ENCODE data around the gene SLC18A3. TPM values are rescaled to one million over a fixed set of nuclear protein-coding genes. Genes with fewer than 3 reads are reported as not detected.

SLC18A3 gene
- total and polyA plus RNA-seq, 3 donors from 2014 or later: not detected

GRCh38 chr10:49600046-49600445, 10.1 kb upstream of the SLC18A3 start:
- TF ChIP-seq POLR2A (IDR thresholded peaks at IDR 0.05): no peak
- no peak for TF ChIP-seq CTCF (IDR thresholded peaks at IDR 0.05)
- WGBS, 2 donors: 87% methylated on average over 8 of the region's 8 CpGs; no CpG with 5 or more reads in 1 of the 2 donors
- H3K27me3 ChIP-seq: no peaks in the 10 kb centered on the region
- H3K9me3 ChIP-seq: no peaks in the 10 kb centered on the region
- intact Hi-C loops (cut with DNase I; ENCODE audit: low total_unique reads): no loop called here
- no peak overlapping the region for H3K4me3 ChIP-seq
- H3K4me1 ChIP-seq: no peaks in the 10 kb centered on the region
- DNase-seq: no peak
- H3K36me3 ChIP-seq (ENCODE audit: low read depth, missing control alignments): no peaks in the 10 kb centered on the region
- no peak overlapping the region for H3K27ac ChIP-seq

DNA sequence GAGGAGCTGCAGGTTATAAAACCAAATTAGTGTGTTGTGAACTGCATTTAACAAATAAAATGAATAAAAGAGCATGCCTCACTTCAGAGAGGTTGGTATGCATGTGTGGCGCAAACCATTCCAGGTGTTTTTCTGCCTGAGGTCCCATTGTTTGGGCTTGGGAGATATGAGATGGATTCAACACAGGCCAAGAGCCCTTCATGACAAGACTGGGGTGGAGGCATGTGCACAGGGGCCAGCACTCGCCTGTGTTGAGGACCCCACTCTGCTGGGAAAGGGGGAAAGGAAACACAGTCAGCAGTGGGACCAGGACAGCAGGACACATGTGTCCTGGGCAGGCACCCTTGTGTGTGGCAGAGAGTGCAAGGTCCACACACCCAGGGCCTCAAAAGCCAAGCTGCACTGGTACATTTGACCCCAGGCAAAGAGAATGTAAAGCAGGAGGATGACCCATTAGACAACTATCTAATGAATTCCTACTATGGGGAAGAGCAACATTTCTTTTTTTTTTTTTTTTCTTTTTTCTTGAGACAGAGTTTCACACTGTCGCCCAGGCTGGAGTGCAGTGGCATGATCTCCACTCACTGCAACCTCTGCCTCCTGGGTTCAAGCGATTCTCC, 9.2 kb upstream of the SLC18A3 start:
- DNase-seq: no peak
- intact Hi-C loops (cut with DNase I; ENCODE audit: low total_unique reads): no loop called here
- no peaks in the 10 kb centered on the region for H3K4me1 ChIP-seq
- no peak overlapping the region for H3K4me3 ChIP-seq
- TF ChIP-seq CTCF (IDR thresholded peaks at IDR 0.05) (no peak), POLR2A (IDR thresholded peaks at IDR 0.05) (no peak)
- 69 to 86% methylated on average over 4 of the region's 4 CpGs for WGBS, 2 donors
- H3K27ac ChIP-seq: no peak overlapping the region
- H3K27me3 ChIP-seq: no peaks in the 10 kb centered on the region
- no peaks in the 10 kb centered on the region for H3K36me3 ChIP-seq (ENCODE audit: low read depth, missing control alignments)
- H3K9me3 ChIP-seq: no peaks in the 10 kb centered on the region

- H3K27me3 ChIP-seq: no peaks in the 10 kb centered on the region
- H3K4me3 ChIP-seq: no peak overlapping the region
- intact Hi-C loops (cut with DNase I; ENCODE audit: low total_unique reads): no loop called here
- no peak for DNase-seq
- H3K36me3 ChIP-seq (ENCODE audit: low read depth, missing control alignments): no peaks in the 10 kb centered on the region
- no peaks in the 10 kb centered on the region for H3K4me1 ChIP-seq
- no peak for TF ChIP-seq CTCF (IDR thresholded peaks at IDR 0.05)
- no peak for TF ChIP-seq POLR2A (IDR thresholded peaks at IDR 0.05)
- 75 to 80% methylated on average over 6 to 7 of the region's 7 CpGs for WGBS, 2 donors
- no peak overlapping the region for H3K27ac ChIP-seq
- H3K9me3 ChIP-seq: no peaks in the 10 kb centered on the region
Observed at GRCh38 chr10:49601857-49602256, 8.3 kb upstream of the SLC18A3 start.

DNA sequence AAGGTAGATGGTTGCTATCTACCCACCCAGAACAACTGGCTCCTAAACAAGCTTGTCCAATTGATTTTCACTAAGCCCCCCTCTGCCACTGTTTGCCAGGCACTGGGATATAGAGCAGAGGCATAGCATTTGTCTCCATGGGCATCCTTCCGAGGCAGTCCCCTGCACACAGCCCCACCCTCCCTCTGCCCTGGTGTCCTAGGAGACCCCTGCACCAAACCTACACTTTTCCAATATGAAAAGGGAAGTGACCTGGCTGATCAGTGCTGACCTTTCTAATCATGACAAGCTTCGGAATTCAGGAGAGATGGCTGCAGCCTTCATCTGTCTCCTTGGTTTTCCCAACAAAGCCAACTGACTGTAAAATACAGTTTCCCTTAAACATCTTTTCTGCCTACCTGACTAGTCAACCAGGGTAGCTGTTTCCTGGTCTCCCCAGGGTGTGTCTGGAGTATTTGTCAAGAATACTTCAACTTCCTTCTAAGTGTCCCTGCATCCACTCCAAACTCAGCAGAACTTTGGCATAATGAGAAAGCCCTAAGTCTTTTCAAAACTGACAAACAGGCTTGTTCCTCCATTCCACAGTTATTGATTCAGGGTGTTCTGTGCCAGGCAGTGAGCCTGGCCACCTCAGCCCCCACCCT, 7.6 kb upstream of the SLC18A3 start:
- Histone ChIP-seq H3K9me3 (no peaks in the 10 kb centered on the region), H3K4me1 (no peaks in the 10 kb centered on the region), H3K27me3 (no peaks in the 10 kb centered on the region), H3K4me3 (no peak overlapping the region), H3K27ac (no peak overlapping the region), H3K36me3 (ENCODE audit: low read depth, missing control alignments) (no peaks in the 10 kb centered on the region)
- TF ChIP-seq CTCF (IDR thresholded peaks at IDR 0.05) (no peak), POLR2A (IDR thresholded peaks at IDR 0.05) (no peak)
- no peak for DNase-seq
- WGBS, 2 donors: 70 to 75% methylated on average over 2 of the region's 2 CpGs
- intact Hi-C loops (cut with DNase I; ENCODE audit: low total_unique reads): no loop called here

Measured in testis (tissue), 3 donors.